T-helper 2 cell treated with Interferon-gamma antibody and Interleukin-4, amounts not matched to agents 100 ng/mL and 5 ng/mL, for 36 hours (primary cell): ENCODE data around the gene SEC24B. TPM values are rescaled to one million over a fixed set of nuclear protein-coding genes. Genes with fewer than 3 reads are reported as not detected.

ENCODE experiments used
- intact Hi-C: fragments of 100-400 bp; cut with micrococcal nuclease; formaldehyde crosslinking; loops from one replicate; pipeline ENCODE4 v1.15.1; 2023
- total RNA-seq: library from RNA; stranded (reverse); gene quantifications from 2 replicates; pipeline ENCODE4 v1.2.3, GENCODE V29; 2022

SEC24B gene
- total RNA-seq, 1 donor from 2014 or later, result 26.6 TPM

GRCh38 chr4:109574931-109575804 lies 141.6 kb downstream of the SEC24B start:
- intact Hi-C loops, result loop anchor here (1.0 to 5.0 kb wide), 2 partner anchors 14 to 72 kb away; no protein-coding TSS in a partner anchor

GRCh38 chr4:109576462-109576861 lies 142.8 kb downstream of the SEC24B start:
- intact Hi-C loops, result loop anchor here (5.0 kb wide), 1 partner anchor 71 kb away; no protein-coding TSS in a partner anchor

- intact Hi-C loops, result loop anchor here (5.0 kb wide), 1 partner anchor 68 kb away; no protein-coding TSS in a partner anchor
Measured at GRCh38 chr4:109578846-109579245, 145.2 kb downstream of the SEC24B start.

GRCh38 chr4:109579997-109580396 lies 146.4 kb downstream of the SEC24B start:
- intact Hi-C loops, result loop anchor here (5.0 kb wide), 1 partner anchor 67 kb away; no protein-coding TSS in a partner anchor

- intact Hi-C loops, result no loop called here
Measured at GRCh38 chr4:109588176-109588575, 154.6 kb downstream of the SEC24B start.

- intact Hi-C loops, result no loop called here
Measured at GRCh38 chr4:109589119-109589518, 155.5 kb downstream of the SEC24B start.

- intact Hi-C loops, result no loop called here
Measured at GRCh38 chr4:109589605-109590004, 156.0 kb downstream of the SEC24B start.

Other genes with a start within 250 kb of the SEC24B start
- gene COL25A1, start 131.2 kb upstream of the SEC24B start, total RNA-seq, result not detected in 2 replicates
- 66.6 and 72.8 TPM in 2 replicates for gene MCUB, start 126.4 kb downstream of the SEC24B start, total RNA-seq